Spinal cord (tissue), 10 donors: ENCODE results near the gene CNTFR. TPM values are rescaled to one million over a fixed set of nuclear protein-coding genes. Genes with fewer than 3 reads are reported as not detected.

ENCODE experiments used
- DNase-seq, 6 donors: peaks; one replicate each; pipeline versions ENCODE4 v3.0.0 to v3.0.0-alpha.2; 2013 to 2015; ENCODE audit warnings: low spot score in 6 of 6, low read depth in 4 of 6
- H3K27ac ChIP-seq: one replicate; pipeline ENCODE4 v1.5.1; 2013; ENCODE audit warnings: low read depth, low read length, control low read depth
- H3K27me3 ChIP-seq: one replicate; pipeline ENCODE4 v1.6.1; 2013; ENCODE audit warnings: low read length; ENCODE audit not compliant: control insufficient read depth, insufficient read depth
- H3K36me3 ChIP-seq: one replicate; pipeline ENCODE4 v1.6.1; 2013; ENCODE audit warnings: low read length; ENCODE audit not compliant: control insufficient read depth, insufficient read depth
- H3K4me1 ChIP-seq: one replicate; pipeline ENCODE4 v1.6.1; 2013; ENCODE audit warnings: low read length; ENCODE audit not compliant: control insufficient read depth, insufficient read depth
- H3K4me3 ChIP-seq: one replicate; pipeline ENCODE4 v1.5.1; 2013; ENCODE audit warnings: low read depth, low read length, control low read depth
- H3K9me3 ChIP-seq: one replicate; pipeline ENCODE4 v1.6.1; 2013; ENCODE audit warnings: low read length; ENCODE audit not compliant: control insufficient read depth, insufficient read depth
- WGBS: methylation state at CpG from one replicate; pipeline ENCODE4 v1.1.5; 2013; ENCODE audit warnings: missing lambda C conversion rate; ENCODE audit not compliant: insufficient coverage; 5-methylcytosine and 5-hydroxymethylcytosine counted together
- polyA plus RNA-seq, 2 donors: library from polyadenylated mRNA; unstranded; fragments of 120-200 nt; gene quantifications; one replicate each; pipeline ENCODE4 v1.2.1, GENCODE V29; 2013; ENCODE audit not compliant: insufficient read length in 2 of 2
- total RNA-seq, 2 donors: library from RNA; depleted of rRNA in 1 of 2; stranded (reverse); fragments of 120-200 nt in 1 of 2; fragments of >200 nt in 1 of 2; gene quantifications; one replicate each; pipeline versions ENCODE4 v1.2.3 to v1.2.4, GENCODE V29; 2013 to 2014
- donor health status: healthy.

CNTFR gene
- total and polyA plus RNA-seq, 4 donors: 9.6 to 110 (median 62.3) TPM

- 76% methylated on average over 10 of the region's 12 CpGs for WGBS
Measured at GRCh38 chr9:34550016-34550680, 39.4 kb downstream of the CNTFR start.

GRCh38 chr9:34549407-34549732 is 40.2 kb downstream of the CNTFR start:
- Histone ChIP-seq H3K4me1 (peaks cover 30% of the 10 kb centered on the region), H3K9me3 (no peaks in the 10 kb centered on the region), H3K36me3 (peaks cover 52% of the 10 kb centered on the region), H3K27me3 (no peaks in the 10 kb centered on the region), H3K4me3 (no peak overlapping the region), H3K27ac (no peak overlapping the region)
- 60% methylated on average over 1 of the region's 5 CpGs for WGBS
- no peak for DNase-seq

More at GRCh38 chr9:34550016-34550680, 39.4 kb downstream of the CNTFR start:
- peaks cover 60% of the 10 kb centered on the region for H3K36me3 ChIP-seq
- H3K27ac ChIP-seq: no peak overlapping the region
- peaks cover 38% of the 10 kb centered on the region for H3K4me1 ChIP-seq
- no peaks in the 10 kb centered on the region for H3K9me3 ChIP-seq
- H3K27me3 ChIP-seq: no peaks in the 10 kb centered on the region
- no peak for DNase-seq
- H3K4me3 ChIP-seq: no peak overlapping the region

- peak in 4 of 6 donors; percentile 51 to 89 (median 75) for DNase-seq
- 16% methylated on average over 12 of the region's 13 CpGs for WGBS
Measured at GRCh38 chr9:34547960-34548611, 41.4 kb downstream of the CNTFR start.

GRCh38 chr9:34546834-34547827 is 42.4 kb downstream of the CNTFR start:
- WGBS: 57% methylated on average over 12 of the region's 16 CpGs
- peak in 4 of 6 donors; percentile 43 to 89 (median 72) for DNase-seq
- H3K27ac ChIP-seq: peak overlapping the region; percentile 25

More at GRCh38 chr9:34547960-34548611, 41.4 kb downstream of the CNTFR start:
- peaks cover 39% of the 10 kb centered on the region for H3K36me3 ChIP-seq
- H3K4me3 ChIP-seq: no peak overlapping the region
- peaks cover 28% of the 10 kb centered on the region for H3K4me1 ChIP-seq
- no peaks in the 10 kb centered on the region for H3K27me3 ChIP-seq
- H3K27ac ChIP-seq: peak overlapping the region; percentile 25
- H3K9me3 ChIP-seq: no peaks in the 10 kb centered on the region

GRCh38 chr9:34546102-34546833 is 43.3 kb downstream of the CNTFR start:
- Histone ChIP-seq H3K4me1 (peaks cover 28% of the 10 kb centered on the region), H3K9me3 (no peaks in the 10 kb centered on the region), H3K27me3 (no peaks in the 10 kb centered on the region), H3K27ac (no peak overlapping the region), H3K36me3 (peaks cover 21% of the 10 kb centered on the region), H3K4me3 (no peak overlapping the region)
- WGBS: 74% methylated on average over 4 of the region's 7 CpGs
- DNase-seq: peak in 1 of 6 donors; percentile 32

More at GRCh38 chr9:34546834-34547827, 42.4 kb downstream of the CNTFR start:
- H3K4me3 ChIP-seq: no peak overlapping the region
- H3K36me3 ChIP-seq: peaks cover 30% of the 10 kb centered on the region
- no peaks in the 10 kb centered on the region for H3K9me3 ChIP-seq
- peaks cover 28% of the 10 kb centered on the region for H3K4me1 ChIP-seq
- no peaks in the 10 kb centered on the region for H3K27me3 ChIP-seq

- DNase-seq: no peak
- H3K4me1 ChIP-seq: peaks cover 28% of the 10 kb centered on the region
- peaks cover 14% of the 10 kb centered on the region for H3K36me3 ChIP-seq
- no peaks in the 10 kb centered on the region for H3K9me3 ChIP-seq
- no peaks in the 10 kb centered on the region for H3K27me3 ChIP-seq
- 90% methylated on average over 6 of the region's 6 CpGs for WGBS
- H3K27ac ChIP-seq: no peak overlapping the region
- no peak overlapping the region for H3K4me3 ChIP-seq
Measured at GRCh38 chr9:34545497-34545896, 44.0 kb downstream of the CNTFR start.

GRCh38 chr9:34544035-34544434 is 45.5 kb downstream of the CNTFR start:
- no peaks in the 10 kb centered on the region for H3K36me3 ChIP-seq
- WGBS: 83% methylated on average over 3 of the region's 5 CpGs
- no peak overlapping the region for H3K4me3 ChIP-seq
- DNase-seq: no peak
- no peaks in the 10 kb centered on the region for H3K9me3 ChIP-seq
- H3K27ac ChIP-seq: no peak overlapping the region
- no peaks in the 10 kb centered on the region for H3K27me3 ChIP-seq
- peaks cover 28% of the 10 kb centered on the region for H3K4me1 ChIP-seq

GRCh38 chr9:34541540-34541939 is 48.0 kb downstream of the CNTFR start:
- no peak for DNase-seq
- H3K4me3 ChIP-seq: no peak overlapping the region
- peaks cover 10% of the 10 kb centered on the region for H3K4me1 ChIP-seq
- no peak overlapping the region for H3K27ac ChIP-seq
- WGBS: 88% methylated on average over 6 of the region's 7 CpGs
- no peaks in the 10 kb centered on the region for H3K36me3 ChIP-seq
- H3K9me3 ChIP-seq: no peaks in the 10 kb centered on the region
- H3K27me3 ChIP-seq: no peaks in the 10 kb centered on the region

GRCh38 chr9:34540827-34541226 is 48.7 kb downstream of the CNTFR start:
- no peak overlapping the region for H3K4me3 ChIP-seq
- no peak for DNase-seq
- no peaks in the 10 kb centered on the region for H3K9me3 ChIP-seq
- WGBS: 100% methylated on average over 1 of the region's 2 CpGs
- peaks cover 4% of the 10 kb centered on the region for H3K4me1 ChIP-seq
- H3K27ac ChIP-seq: no peak overlapping the region
- no peaks in the 10 kb centered on the region for H3K36me3 ChIP-seq
- H3K27me3 ChIP-seq: no peaks in the 10 kb centered on the region
